Fibroblast of pulmonary artery (primary cell): ENCODE data around the gene TBC1D16.
"Not testable (repeated sequence)": the region's sequence is repeated elsewhere in the genome, so short reads cannot be mapped to it uniquely, and the experiment has no call there.

Experiments used
- DNase-seq: peaks from one replicate; pipeline ENCODE4 v3.0.0-alpha.2; 2010; ENCODE audit warnings: low read depth
- H3K4me3 ChIP-seq: replicated peaks from 2 replicates; pipeline ENCODE4 v1.5.1; 2011; ENCODE audit warnings: low read depth, mild to moderate bottlenecking, control low read depth, low read length, moderate library complexity
- TF ChIP-seq, protein P1 (sequence below): IDR thresholded peaks from 2 replicates; pipeline ENCODE4 v1.5.1; 2011; ENCODE audit warnings: mild to moderate bottlenecking, control low read depth, low read length, inconsistent platforms; ENCODE audit errors: missing control alignments

The TBC1D16 gene

DNA sequence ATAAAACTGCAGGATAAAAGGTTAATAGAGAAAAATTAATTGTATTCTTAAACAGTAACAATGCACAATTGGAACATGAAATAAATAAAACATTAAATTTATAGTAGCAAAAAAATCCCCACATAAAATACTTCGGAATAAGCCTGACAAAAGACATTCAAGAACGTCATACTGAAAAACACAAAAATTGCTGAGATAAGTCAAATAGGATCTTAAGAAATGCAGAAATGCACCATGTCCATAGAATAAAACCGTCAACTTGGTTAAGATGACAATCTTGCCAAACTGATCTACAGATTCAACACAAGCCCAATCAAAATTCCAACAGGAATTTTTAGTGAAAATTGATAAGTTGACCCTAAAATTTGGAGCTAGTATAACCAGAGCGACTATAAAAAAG is 76.6 kb downstream of the TBC1D16 start:
- TF ChIP-seq, protein P1, sequence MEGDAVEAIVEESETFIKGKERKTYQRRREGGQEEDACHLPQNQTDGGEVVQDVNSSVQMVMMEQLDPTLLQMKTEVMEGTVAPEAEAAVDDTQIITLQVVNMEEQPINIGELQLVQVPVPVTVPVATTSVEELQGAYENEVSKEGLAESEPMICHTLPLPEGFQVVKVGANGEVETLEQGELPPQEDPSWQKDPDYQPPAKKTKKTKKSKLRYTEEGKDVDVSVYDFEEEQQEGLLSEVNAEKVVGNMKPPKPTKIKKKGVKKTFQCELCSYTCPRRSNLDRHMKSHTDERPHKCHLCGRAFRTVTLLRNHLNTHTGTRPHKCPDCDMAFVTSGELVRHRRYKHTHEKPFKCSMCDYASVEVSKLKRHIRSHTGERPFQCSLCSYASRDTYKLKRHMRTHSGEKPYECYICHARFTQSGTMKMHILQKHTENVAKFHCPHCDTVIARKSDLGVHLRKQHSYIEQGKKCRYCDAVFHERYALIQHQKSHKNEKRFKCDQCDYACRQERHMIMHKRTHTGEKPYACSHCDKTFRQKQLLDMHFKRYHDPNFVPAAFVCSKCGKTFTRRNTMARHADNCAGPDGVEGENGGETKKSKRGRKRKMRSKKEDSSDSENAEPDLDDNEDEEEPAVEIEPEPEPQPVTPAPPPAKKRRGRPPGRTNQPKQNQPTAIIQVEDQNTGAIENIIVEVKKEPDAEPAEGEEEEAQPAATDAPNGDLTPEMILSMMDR, result no peak
- no peak overlapping the region for H3K4me3 ChIP-seq
- no peak for DNase-seq

DNA sequence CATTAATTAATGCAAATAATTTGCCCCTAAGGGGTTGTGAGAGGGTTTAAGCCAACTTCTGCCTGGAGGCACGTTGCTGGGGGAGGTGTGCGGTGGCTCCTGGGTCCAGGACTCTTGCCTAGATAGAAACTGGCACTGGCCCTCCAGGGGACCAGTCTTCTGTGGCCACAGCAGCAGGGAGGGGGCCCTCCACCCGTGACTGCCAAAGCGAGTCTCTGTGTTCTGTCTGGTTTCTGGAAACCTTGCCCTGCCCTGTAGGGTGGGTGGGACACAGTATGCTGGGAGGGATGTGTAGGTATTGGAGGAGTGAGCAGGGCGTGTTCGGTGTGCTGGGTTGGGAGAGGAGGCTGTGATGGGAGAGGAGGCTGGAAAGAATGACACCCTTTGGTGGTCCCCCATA is 78.8 kb downstream of the TBC1D16 start:
- no peak for DNase-seq
- TF ChIP-seq, protein P1, result no peak
- H3K4me3 ChIP-seq, result no peak overlapping the region

DNA sequence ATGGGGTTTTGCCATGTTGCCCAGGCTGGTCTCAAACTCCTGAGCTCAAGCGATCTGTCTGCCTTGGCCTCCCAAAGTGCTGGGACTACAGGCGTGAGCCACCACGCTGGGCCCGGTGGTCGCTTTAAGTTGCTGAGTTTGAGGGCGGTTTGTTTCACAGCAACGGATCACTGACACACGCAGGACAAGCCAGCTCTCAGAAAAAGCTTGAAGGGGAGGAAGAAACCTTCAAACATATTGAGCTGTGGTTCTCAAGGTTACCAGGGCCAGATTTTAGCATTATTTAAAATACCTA is 79.3 kb downstream of the TBC1D16 start:
- not testable (repeated sequence) for H3K4me3 ChIP-seq, DNase-seq

DNA sequence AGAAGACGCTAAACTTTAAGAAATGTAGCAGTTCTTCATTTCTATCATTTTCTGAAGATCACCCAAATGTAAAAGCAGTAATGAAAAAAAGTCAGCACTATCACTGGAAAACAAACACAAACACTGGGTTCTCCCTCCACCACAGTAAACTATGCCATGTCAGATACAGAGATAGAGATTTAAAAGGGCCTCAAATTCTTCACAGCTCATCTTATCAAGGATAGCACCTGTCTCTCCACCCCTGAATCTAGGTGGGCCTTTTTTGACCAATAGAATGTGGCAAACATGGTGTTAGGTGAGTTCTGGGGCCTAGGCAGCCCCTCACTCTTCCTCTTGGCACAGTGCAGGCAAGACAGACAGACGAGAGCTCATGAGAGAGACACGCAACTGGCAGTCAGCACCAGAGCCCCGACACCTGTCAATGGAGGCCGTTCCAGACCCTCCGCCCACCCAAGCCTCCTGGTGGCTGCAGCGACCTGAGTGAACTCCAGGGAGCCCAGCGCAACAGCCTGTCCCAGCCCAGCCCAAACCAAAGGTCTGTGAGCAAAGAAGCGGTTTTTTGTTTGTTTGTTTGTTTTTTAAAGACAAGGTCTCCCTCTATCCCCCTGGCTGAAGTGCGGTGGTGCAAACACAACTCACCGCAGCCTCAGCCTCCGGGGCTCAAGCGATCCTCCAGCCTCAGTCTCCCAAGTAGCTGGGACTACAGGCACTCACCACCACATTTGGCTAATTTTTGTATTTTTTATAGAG is 79.8 kb downstream of the TBC1D16 start:
- no peak for DNase-seq
- TF ChIP-seq, protein P1, result no peak
- no peak overlapping the region for H3K4me3 ChIP-seq

DNA sequence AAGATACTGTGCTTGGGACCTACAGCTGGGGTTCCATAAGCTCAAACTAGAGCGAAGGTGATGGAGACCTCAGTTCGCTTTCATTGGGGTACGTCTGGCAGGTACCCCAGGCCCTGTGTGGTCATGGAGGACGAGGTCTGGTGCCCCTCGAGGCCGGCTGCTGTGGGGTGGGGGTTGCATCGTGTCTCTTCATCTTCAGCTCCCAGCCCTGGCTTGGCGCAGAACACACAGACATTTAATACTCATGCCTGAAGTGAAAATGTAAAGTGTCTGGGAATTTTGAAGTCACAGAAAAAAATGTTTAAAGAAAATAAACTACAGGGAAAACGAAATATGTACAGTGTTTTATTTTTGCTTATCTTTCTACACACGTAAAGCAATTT is 80.5 kb downstream of the TBC1D16 start:
- no peak overlapping the region for H3K4me3 ChIP-seq
- DNase-seq, result no peak
- TF ChIP-seq, protein P1, result no peak

DNA sequence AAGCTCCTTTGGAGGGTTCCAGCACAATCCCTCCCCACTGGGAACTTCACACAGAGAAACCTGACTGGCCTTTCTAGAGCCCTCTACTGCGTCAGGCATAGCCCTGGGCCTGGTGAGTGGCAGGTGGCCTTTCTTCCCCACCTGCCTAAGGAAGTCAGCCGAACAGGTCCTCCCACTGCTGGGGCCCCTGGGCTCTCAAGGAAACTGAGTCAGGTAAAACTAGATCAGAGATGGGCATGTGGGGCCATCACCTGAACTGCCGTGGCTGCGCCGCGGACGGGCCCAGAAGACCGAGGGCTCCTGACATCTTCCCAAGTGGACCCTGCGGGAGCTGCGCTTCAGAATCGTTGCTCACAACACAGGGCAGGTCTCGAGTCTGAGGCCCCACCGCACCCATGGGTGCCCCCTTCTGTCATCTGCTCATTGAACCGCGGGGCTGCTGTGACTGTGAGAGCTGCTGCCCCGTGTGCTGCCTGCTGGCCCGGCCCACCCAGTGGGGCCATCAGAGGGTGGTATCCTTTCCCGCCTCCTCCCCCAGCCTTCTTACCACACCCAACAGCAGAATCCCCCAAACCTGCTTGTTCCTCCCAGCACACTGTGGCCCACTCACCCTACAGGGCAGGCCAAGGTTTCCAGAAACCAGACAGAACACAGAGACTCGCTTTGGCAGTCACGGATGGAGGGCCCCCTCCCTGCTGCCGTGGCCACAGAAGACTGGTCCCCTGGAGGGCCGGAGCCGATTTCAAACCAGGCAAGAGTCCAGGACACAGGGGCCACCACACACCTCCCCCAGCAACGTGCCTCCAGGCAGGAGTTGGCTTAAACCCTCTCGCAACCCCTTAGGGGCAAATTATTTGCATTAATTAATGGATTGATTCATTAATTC is 81.1 kb downstream of the TBC1D16 start:
- TF ChIP-seq, protein P1, result no peak
- H3K4me3 ChIP-seq, result no peak overlapping the region
- no peak for DNase-seq

DNA sequence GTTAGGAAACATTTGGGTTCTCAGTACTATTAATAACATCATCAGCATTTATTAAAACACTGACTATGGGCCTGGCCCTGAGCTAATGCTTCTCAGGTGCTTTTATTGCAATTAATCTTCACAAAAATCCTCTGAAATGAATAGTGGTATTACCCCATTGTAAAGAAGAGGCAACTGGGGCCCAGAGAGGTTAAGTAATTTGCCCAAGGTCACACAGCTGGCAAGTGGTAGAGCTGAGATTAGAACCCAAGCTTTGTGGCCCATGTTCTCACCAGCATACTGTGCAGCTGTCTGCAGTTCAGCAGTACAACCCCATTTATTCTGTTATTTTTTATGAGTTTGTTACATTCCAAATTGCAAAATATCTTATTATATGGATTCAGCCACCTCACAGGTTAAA is 82.3 kb downstream of the TBC1D16 start:
- TF ChIP-seq, protein P1, result no peak
- H3K4me3 ChIP-seq, result no peak overlapping the region
- DNase-seq, result no peak
